Left ventricle myocardium inferior (tissue), 1 donor: ENCODE measurements around the gene CHIA. TPM values are rescaled to one million over a fixed set of nuclear protein-coding genes. Genes with fewer than 3 reads are reported as not detected.

Source experiments
- DNase-seq: peaks from one replicate; pipeline ENCODE4 v3.0.0-alpha.2; 2020
- H3K27ac ChIP-seq: fragments of 200-600 bp; replicated peaks from 2 replicates; pipeline ENCODE4 v1.8.0; 2021
- H3K27me3 ChIP-seq: fragments of 200-600 bp; 2 replicates; pipeline ENCODE4 v1.8.0; 2021; ENCODE audit warnings: low read depth
- H3K36me3 ChIP-seq: fragments of 200-600 bp; 2 replicates; pipeline ENCODE4 v1.8.0; 2021
- H3K4me1 ChIP-seq: fragments of 200-600 bp; 2 replicates; pipeline ENCODE4 v1.8.0; 2021
- H3K4me3 ChIP-seq: fragments of 200-600 bp; 2 replicates; pipeline ENCODE4 v1.8.0; 2021; ENCODE audit warnings: mild to moderate bottlenecking, moderate library complexity
- H3K9me3 ChIP-seq: fragments of 200-600 bp; replicated peaks from 2 replicates; pipeline ENCODE4 v1.8.0; 2021
- intact Hi-C: fragments of 100-400 bp; cut with micrococcal nuclease; formaldehyde crosslinking; loops from one replicate; pipeline ENCODE4 v1.11.0; 2022
- total RNA-seq: library from RNA; stranded (reverse); fragmentation: NEBNext Ultra II Directional; extraction: Animal tissue kit (Norgen Biotek cat#: 25700); gene quantifications from one replicate; pipeline ENCODE4 v1.2.1, GENCODE V29; 2021
- TF ChIP-seq, protein P1 (sequence below): fragments of 200-600 bp; IDR thresholded peaks from 2 replicates; pipeline ENCODE4 v1.8.0; 2021; ENCODE audit warnings: antibody characterized with exemption, mild to moderate bottlenecking, borderline replicate concordance
- donor health status: DM: no; HTN: yes; CAD: no; lungs with severe emphysema.

Gene CHIA
- total RNA-seq, 1 donor from 2014 or later = not detected

DNA sequence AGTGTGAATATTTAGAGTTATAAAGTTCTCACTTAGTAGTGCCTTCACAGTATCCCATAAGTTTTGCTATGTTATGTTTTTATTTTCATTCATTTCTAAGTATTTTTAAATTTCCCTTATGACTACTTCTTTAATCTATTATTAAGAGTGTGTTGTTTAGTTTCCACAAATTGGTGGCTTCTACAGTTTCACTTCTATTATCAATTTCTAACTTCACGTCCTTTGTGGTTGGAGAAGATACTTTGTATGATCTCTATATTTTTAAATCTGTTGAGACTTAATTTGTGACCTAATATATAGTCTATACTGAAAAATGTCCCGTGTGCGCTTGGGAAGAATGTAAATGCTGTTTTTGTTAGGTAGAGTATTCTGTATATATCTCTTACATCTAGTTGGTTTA is 11.7 kb downstream of the CHIA start:
- H3K9me3 ChIP-seq = peaks cover 47% of the 10 kb centered on the region
- intact Hi-C loops = no loop called here

DNA sequence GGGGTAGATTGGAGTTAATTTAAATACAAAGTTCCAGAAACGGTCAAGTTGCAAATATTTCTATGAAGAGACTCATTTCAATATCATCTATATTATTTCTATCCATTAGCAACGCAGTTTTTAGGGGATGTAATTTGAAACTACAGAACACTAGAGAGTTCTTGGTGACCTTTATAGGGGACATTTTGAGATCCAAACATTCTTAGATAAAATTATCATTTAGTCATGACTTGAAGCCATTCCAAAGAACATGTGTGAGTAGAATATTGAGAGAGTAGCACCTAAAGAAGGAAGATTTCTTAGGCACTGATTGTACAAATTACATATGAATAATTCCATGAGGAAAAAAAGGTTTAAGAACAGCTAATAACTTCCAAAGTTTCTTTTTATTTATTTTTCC is 19.0 kb downstream of the CHIA start:
- Histone ChIP-seq H3K9me3 (peaks cover 6% of the 10 kb centered on the region), H3K27ac (no peak overlapping the region), H3K4me1 (peaks cover 6% of the 10 kb centered on the region), H3K4me3 (no peak overlapping the region), H3K36me3 (no peaks in the 10 kb centered on the region), H3K27me3 (peaks cover 8% of the 10 kb centered on the region)
- TF ChIP-seq, protein P1, sequence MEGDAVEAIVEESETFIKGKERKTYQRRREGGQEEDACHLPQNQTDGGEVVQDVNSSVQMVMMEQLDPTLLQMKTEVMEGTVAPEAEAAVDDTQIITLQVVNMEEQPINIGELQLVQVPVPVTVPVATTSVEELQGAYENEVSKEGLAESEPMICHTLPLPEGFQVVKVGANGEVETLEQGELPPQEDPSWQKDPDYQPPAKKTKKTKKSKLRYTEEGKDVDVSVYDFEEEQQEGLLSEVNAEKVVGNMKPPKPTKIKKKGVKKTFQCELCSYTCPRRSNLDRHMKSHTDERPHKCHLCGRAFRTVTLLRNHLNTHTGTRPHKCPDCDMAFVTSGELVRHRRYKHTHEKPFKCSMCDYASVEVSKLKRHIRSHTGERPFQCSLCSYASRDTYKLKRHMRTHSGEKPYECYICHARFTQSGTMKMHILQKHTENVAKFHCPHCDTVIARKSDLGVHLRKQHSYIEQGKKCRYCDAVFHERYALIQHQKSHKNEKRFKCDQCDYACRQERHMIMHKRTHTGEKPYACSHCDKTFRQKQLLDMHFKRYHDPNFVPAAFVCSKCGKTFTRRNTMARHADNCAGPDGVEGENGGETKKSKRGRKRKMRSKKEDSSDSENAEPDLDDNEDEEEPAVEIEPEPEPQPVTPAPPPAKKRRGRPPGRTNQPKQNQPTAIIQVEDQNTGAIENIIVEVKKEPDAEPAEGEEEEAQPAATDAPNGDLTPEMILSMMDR = no peak
- intact Hi-C loops = no loop called here
- no peak for DNase-seq

More for the DNA sequence above, 11.7 kb downstream of the CHIA start:
- H3K4me1 ChIP-seq = no peaks in the 10 kb centered on the region
- TF ChIP-seq, protein P1 = no peak
- no peaks in the 10 kb centered on the region for H3K36me3 ChIP-seq
- DNase-seq = no peak
- H3K27ac ChIP-seq = no peak overlapping the region
- no peaks in the 10 kb centered on the region for H3K27me3 ChIP-seq
- no peak overlapping the region for H3K4me3 ChIP-seq

DNA sequence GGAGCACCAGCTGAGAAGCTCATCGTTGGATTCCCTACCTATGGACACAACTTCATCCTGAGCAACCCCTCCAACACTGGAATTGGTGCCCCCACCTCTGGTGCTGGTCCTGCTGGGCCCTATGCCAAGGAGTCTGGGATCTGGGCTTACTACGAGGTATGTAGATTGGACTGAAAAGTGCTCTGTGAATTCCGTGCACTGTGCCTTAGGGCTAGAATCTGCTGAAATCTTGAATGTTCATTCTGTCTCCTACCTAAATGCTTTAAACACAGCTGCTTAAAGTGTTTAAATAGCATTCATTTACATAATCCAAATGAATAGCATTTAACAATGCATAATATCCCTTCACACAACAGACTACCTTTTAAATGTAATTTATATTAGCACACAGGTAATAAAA is 27.9 kb downstream of the CHIA start:
- Histone ChIP-seq H3K27me3 (peaks cover 22% of the 10 kb centered on the region), H3K9me3 (no peaks in the 10 kb centered on the region), H3K4me3 (no peak overlapping the region), H3K27ac (no peak overlapping the region), H3K4me1 (no peaks in the 10 kb centered on the region), H3K36me3 (no peaks in the 10 kb centered on the region)
- intact Hi-C loops = no loop called here
- TF ChIP-seq, protein P1 = no peak
- DNase-seq = no peak

DNA sequence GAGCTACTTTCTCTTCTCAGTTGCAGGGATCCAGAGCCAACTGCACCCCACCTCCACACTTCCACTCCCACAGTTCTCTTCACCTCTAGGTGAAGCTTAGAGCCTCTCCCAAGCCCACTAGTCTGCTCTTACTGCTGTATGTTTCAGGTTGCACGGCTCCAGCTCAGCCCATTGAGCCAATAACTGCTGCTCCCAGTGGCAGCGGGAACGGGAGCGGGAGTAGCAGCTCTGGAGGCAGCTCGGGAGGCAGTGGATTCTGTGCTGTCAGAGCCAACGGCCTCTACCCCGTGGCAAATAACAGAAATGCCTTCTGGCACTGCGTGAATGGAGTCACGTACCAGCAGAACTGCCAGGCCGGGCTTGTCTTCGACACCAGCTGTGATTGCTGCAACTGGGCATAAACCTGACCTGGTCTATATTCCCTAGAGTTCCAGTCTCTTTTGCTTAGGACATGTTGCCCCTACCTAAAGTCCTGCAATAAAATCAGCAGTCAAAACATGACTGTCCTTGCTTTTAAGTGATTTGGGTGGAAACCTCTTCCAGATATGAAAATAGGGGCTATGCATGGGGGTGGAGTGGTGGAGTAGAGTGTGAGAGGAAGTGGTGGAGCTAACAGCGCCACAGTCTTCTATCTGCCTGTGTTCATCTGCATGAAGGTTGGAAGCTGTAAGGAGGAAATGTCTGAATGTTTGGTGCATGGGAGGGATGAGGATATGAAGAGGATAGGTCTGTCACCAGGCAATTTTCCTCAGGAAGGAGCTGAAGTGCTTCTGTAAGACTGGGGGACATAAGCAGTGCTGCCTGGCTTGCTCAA is 29.6 kb downstream of the CHIA start:
- intact Hi-C loops = no loop called here
- no peak overlapping the region for H3K27ac ChIP-seq
- H3K4me3 ChIP-seq = no peak overlapping the region
- TF ChIP-seq, protein P1 = no peak
- H3K4me1 ChIP-seq = no peaks in the 10 kb centered on the region
- no peaks in the 10 kb centered on the region for H3K9me3 ChIP-seq
- H3K36me3 ChIP-seq = no peaks in the 10 kb centered on the region
- no peak for DNase-seq
- peaks cover 10% of the 10 kb centered on the region for H3K27me3 ChIP-seq

DNA sequence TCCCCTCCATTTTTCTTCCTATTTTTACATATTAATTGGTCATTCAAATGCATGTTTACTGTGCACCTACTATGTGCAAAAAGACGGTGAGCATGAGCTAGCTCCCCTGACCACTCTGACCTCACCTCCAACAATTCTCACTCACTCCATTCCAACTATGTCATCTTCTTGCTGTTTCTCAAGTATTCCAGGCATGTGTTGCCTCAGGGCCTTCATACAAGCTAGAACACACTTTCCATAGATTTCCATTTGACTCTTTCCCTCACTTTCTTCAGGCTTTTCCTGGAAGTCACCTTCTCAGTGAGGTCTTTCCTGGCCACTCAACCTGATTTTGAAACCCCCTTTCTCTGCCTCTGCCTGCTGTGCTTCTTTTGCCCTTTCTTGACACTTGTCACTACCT is 32.6 kb downstream of the CHIA start:
- H3K9me3 ChIP-seq = peaks cover 13% of the 10 kb centered on the region
- intact Hi-C loops = no loop called here
- peaks cover 6% of the 10 kb centered on the region for H3K27me3 ChIP-seq
- TF ChIP-seq, protein P1 = no peak
- DNase-seq = no peak
- H3K4me1 ChIP-seq = no peaks in the 10 kb centered on the region
- H3K4me3 ChIP-seq = no peak overlapping the region
- H3K27ac ChIP-seq = no peak overlapping the region
- H3K36me3 ChIP-seq = no peaks in the 10 kb centered on the region
